SK-N-SH treated with all-trans-retinoic acid at 6 μM for 48 hours (cell line): ENCODE results near the gene MAPK14.

Experiments
- ISL1 ChIP-seq: fragments of 250-450 bp; sonication (Bioruptor Pico); IDR thresholded peaks from 2 replicates; pipeline ENCODE4 v2.1.2; 2022; ENCODE audit warnings: mild to moderate bottlenecking, moderate library complexity
- OSR1 ChIP-seq: fragments of 250-450 bp; sonication (Bioruptor Pico); IDR thresholded peaks from 2 replicates; pipeline ENCODE4 v1.8.0; 2022; ENCODE audit warnings: moderate library complexity, mild to moderate bottlenecking, inconsistent platforms
- PPARA ChIP-seq: fragments of 250-450 bp; sonication (Bioruptor Pico); IDR thresholded peaks from 2 replicates; pipeline ENCODE4 v1.5.0; 2020; ENCODE audit warnings: mild to moderate bottlenecking, borderline replicate concordance
- TSHZ2 ChIP-seq: fragments of 250-450 bp; sonication (Bioruptor Pico); IDR thresholded peaks from 2 replicates; pipeline ENCODE4 v1.5.0; 2020; ENCODE audit warnings: mild to moderate bottlenecking, moderate library complexity
- ZC3H10 ChIP-seq: fragments of 250-450 bp; sonication (Bioruptor Pico); IDR thresholded peaks from 2 replicates; pipeline ENCODE4 v1.5.1; 2021; ENCODE audit warnings: mild to moderate bottlenecking, moderate library complexity
- ZFP3 ChIP-seq: fragments of 250-450 bp; sonication (Bioruptor Pico); IDR thresholded peaks from 2 replicates; pipeline ENCODE4 v1.5.0; 2020; ENCODE audit warnings: mild to moderate bottlenecking, moderate library complexity
- ZNF565 ChIP-seq: fragments of 450-650 bp; formaldehyde crosslinking; conservative IDR thresholded peaks from 2 replicates; pipeline ENCODE4 v1.5.0; 2020; ENCODE audit warnings: low read depth, mild to moderate bottlenecking, moderate library complexity
- ZNF8 ChIP-seq: fragments of 450-650 bp; formaldehyde crosslinking; IDR thresholded peaks from 2 replicates; pipeline ENCODE4 v1.5.0; 2020; ENCODE audit warnings: mild to moderate bottlenecking, moderate library complexity
- TF ChIP-seq, protein P1 (sequence below): fragments of 250-450 bp; sonication (Bioruptor Pico); IDR thresholded peaks from 2 replicates; pipeline ENCODE4 v1.5.1; 2020; ENCODE audit warnings: low read depth, mild to moderate bottlenecking, moderate library complexity

DNA sequence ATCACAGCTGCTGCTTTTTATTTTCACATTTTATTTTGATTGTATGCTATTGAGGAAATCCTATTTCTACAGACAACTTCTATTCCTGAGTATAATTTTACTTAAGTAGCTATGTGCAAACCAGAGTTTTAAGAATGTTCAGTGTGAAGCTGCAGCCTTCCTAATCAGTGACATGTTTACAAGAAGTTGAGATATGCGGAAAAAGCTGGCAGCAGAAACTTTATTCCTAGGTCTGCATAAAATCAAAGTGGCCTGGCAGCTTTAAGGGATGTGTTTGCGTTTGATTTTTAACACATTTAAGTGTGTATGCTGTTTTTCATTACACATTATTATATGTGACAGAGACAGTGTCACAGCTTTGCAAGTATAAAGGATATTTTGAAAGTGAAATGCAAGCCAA is 26.3 kb downstream of the MAPK14 start:
- TF ChIP-seq ZFP3 (CRISPR knock-in tag) (no peak), ZC3H10 (CRISPR knock-in tag) (no peak), OSR1 (CRISPR knock-in tag) (no peak), PPARA (no peak), ISL1 (CRISPR knock-in tag) (no peak), ZNF8 (no peak), ZNF565 (CRISPR knock-in tag) (no peak), TSHZ2 (CRISPR knock-in tag) (no peak)
- TF ChIP-seq, protein P1, sequence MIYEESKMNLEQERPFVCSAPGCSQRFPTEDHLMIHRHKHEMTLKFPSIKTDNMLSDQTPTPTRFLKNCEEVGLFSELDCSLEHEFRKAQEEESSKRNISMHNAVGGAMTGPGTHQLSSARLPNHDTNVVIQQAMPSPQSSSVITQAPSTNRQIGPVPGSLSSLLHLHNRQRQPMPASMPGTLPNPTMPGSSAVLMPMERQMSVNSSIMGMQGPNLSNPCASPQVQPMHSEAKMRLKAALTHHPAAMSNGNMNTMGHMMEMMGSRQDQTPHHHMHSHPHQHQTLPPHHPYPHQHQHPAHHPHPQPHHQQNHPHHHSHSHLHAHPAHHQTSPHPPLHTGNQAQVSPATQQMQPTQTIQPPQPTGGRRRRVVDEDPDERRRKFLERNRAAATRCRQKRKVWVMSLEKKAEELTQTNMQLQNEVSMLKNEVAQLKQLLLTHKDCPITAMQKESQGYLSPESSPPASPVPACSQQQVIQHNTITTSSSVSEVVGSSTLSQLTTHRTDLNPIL = no peak
